ENCODE measurements around the gene CMC1. TPM values are rescaled to one million over a fixed set of nuclear protein-coding genes. Genes with fewer than 3 reads are reported as not detected.

Gene CMC1
- total and polyA plus RNA-seq, 9 of the 15 experiments (the other 6 are each of a cell fraction or from before 2014, with no cell fraction given): 15.9 to 74.6 (median 48.9) TPM

- peak; percentile 85 for TF ChIP-seq MGA (IDR thresholded peaks at IDR 0.05)
- TF ChIP-seq FOS (IDR thresholded peaks at IDR 0.05; ENCODE audit: extremely low read depth, insufficient read length): no peak
- peak in 2 of 3 experiments; percentile 49 to 59 for TF ChIP-seq YY1 (IDR thresholded peaks at IDR 0.05; ENCODE audit: borderline replicate concordance in 1 of 3, control insufficient read depth in 1 of 3, extremely low read depth in 1 of 3, insufficient read depth in 3 of 3, insufficient read length in 1 of 3, insufficient replicate concordance in 2 of 3, low read depth in 1 of 3, low read length in 2 of 3)
- TF ChIP-seq ZNF592 (IDR thresholded peaks at IDR 0.05): 0 out of 2 replicates have a peak, but pooled peaks have one; percentile 14
- peak; percentile 82; the same call in 1 of the 2 replicates for TF ChIP-seq ZNF24 (IDR thresholded peaks at IDR 0.05)
- peak; percentile 23; the same call in 1 of the 2 replicates for TF ChIP-seq ERF (CRISPR knock-in tag; IDR thresholded peaks at IDR 0.05)
- TF ChIP-seq SMARCE1 (IDR thresholded peaks at IDR 0.05): 0 out of 2 replicates have a peak, but pooled peaks have one; percentile 25
- peak; percentile 9; the same call in 1 of the 2 replicates for TF ChIP-seq CEBPG (CRISPR knock-in tag; IDR thresholded peaks at IDR 0.05)
- TF ChIP-seq CEBPG (tag; conservative IDR thresholded peaks at IDR 0.05 in 1 of 2, IDR thresholded peaks at IDR 0.05 in 1 of 2): no peak
Observed at GRCh38 chr3:28241221-28242160, at the start of gene CMC1 (continued).
